ENCODE measurements around the gene UBE2E1. TPM values are rescaled to one million over a fixed set of nuclear protein-coding genes. Genes with fewer than 3 reads are reported as not detected.

Gene UBE2E1
- total and polyA plus RNA-seq, 2 donors from 2014 or later = 69.1 to 83.2 TPM

DNA sequence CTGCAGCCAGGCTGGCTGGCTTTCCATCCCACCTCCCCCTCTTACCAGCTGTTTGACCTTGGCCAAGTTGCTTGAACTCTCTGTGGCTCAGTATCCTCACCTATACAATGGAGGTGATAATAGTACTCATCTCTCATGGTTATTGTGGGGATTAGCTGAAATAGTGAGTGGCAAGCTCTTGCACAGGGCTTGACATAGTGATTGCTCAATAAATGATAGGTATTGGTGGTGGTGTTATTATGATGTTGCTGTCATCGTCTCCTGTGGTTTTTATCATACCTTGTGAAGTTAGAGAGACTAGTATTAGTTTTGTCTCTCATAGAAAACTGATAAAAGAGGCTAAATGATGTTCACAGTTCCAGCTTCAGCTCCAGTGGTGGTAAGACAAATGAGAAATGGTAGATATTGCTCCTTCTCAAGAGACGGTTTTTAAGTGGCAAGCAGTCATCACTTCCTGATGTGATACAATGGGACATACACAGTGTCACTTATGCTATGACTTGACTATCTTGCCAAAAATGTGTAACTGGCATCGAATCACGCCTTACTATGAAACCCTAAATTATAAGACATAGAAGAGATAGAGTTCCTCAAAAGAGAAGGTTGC lies 12.1 kb upstream of the UBE2E1 start:
- Histone ChIP-seq H3K4me1 (ENCODE audit: control insufficient read depth in 2 of 3, insufficient read depth in 2 of 3, low read depth in 1 of 3, low read length in 3 of 3) (no peaks in the 10 kb centered on the region), H3K36me3 (ENCODE audit: control insufficient read depth in 2 of 3, insufficient read depth in 3 of 3, low read length in 3 of 3) (no peaks in the 10 kb centered on the region), H3K4me3 (ENCODE audit: low read length in 3 of 3) (no peak overlapping the region), H3K9me3 (ENCODE audit: control insufficient read depth in 2 of 3, insufficient read depth in 1 of 3, low read length in 3 of 3) (no peaks in the 10 kb centered on the region), H3K27ac (ENCODE audit: low read depth in 2 of 2, low read length in 2 of 2) (no peak overlapping the region), H3K9ac (ENCODE audit: low read length in 3 of 3) (no peak overlapping the region), H3K27me3 (ENCODE audit: control insufficient read depth, insufficient read depth, low read length) (no peaks in the 10 kb centered on the region)
- TF ChIP-seq, protein P1, sequence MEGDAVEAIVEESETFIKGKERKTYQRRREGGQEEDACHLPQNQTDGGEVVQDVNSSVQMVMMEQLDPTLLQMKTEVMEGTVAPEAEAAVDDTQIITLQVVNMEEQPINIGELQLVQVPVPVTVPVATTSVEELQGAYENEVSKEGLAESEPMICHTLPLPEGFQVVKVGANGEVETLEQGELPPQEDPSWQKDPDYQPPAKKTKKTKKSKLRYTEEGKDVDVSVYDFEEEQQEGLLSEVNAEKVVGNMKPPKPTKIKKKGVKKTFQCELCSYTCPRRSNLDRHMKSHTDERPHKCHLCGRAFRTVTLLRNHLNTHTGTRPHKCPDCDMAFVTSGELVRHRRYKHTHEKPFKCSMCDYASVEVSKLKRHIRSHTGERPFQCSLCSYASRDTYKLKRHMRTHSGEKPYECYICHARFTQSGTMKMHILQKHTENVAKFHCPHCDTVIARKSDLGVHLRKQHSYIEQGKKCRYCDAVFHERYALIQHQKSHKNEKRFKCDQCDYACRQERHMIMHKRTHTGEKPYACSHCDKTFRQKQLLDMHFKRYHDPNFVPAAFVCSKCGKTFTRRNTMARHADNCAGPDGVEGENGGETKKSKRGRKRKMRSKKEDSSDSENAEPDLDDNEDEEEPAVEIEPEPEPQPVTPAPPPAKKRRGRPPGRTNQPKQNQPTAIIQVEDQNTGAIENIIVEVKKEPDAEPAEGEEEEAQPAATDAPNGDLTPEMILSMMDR (IDR thresholded peaks at IDR 0.05; ENCODE audit: borderline replicate concordance, extremely low read depth, insufficient read depth) = no peak
- FAIRE-seq (no peak), DNase-seq (no peak)
- intact Hi-C loops (cut with DNase I) = no loop called here

DNA sequence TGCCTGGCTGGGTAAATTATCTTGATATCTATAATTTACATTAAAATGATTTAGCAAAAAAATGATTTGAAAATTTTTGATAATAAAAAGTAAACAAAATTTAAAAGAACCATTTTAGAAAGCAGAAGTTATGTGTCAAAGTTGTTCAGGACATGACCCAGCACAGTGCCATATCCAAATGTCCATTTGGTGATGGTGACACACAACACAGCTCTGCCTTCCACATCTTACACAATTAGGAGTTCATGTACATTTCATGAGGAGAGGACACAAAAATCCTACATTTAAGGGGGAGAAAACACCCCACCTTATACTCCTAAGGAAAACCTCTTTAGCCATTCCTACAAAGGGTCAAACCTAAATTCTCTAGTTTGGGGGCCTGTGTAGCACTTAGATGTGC lies 10.7 kb upstream of the UBE2E1 start:
- no peak for FAIRE-seq
- Histone ChIP-seq H3K9ac (ENCODE audit: low read length in 3 of 3) (no peak overlapping the region), H3K27me3 (ENCODE audit: control insufficient read depth, insufficient read depth, low read length) (no peaks in the 10 kb centered on the region), H3K9me3 (ENCODE audit: control insufficient read depth in 2 of 3, insufficient read depth in 1 of 3, low read length in 3 of 3) (no peaks in the 10 kb centered on the region), H3K36me3 (ENCODE audit: control insufficient read depth in 2 of 3, insufficient read depth in 3 of 3, low read length in 3 of 3) (no peaks in the 10 kb centered on the region), H3K4me1 (ENCODE audit: control insufficient read depth in 2 of 3, insufficient read depth in 2 of 3, low read depth in 1 of 3, low read length in 3 of 3) (no peaks in the 10 kb centered on the region), H3K4me3 (ENCODE audit: low read length in 3 of 3) (no peak overlapping the region), H3K27ac (ENCODE audit: low read depth in 2 of 2, low read length in 2 of 2) (no peak overlapping the region)
- intact Hi-C loops (cut with DNase I) = no loop called here
- DNase-seq = no peak
- TF ChIP-seq, protein P1 (IDR thresholded peaks at IDR 0.05; ENCODE audit: borderline replicate concordance, extremely low read depth, insufficient read depth) = no peak

DNA sequence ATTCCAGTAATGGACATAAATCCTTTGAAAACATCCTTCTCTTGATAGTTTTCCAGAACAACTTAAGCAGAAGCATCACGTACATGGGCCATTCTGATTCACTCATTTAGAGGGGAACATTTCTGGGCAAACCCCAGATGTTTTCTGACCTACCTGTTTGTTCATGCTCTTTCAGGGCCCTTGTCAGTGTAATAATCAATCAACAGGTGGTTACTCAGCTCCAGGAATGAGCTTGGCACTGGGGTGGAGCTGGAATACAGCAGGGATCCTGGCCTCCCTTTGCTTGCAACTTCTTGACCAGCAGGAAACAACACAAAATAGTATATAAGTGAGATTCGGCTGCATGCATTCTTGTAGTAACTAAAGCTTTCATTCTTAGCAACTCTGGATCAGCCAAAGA lies 9.2 kb upstream of the UBE2E1 start:
- no peaks in the 10 kb centered on the region for H3K4me1 ChIP-seq (ENCODE audit: control insufficient read depth in 2 of 3, insufficient read depth in 2 of 3, low read depth in 1 of 3, low read length in 3 of 3)
- no peak overlapping the region for H3K27ac ChIP-seq (ENCODE audit: low read depth in 2 of 2, low read length in 2 of 2)
- FAIRE-seq (no peak), DNase-seq (no peak)
- intact Hi-C loops (cut with DNase I) = no loop called here
- H3K9ac ChIP-seq (ENCODE audit: low read length in 3 of 3) = no peak overlapping the region
- no peak overlapping the region for H3K4me3 ChIP-seq (ENCODE audit: low read length in 3 of 3)
- no peaks in the 10 kb centered on the region for H3K27me3 ChIP-seq (ENCODE audit: control insufficient read depth, insufficient read depth, low read length)
- H3K9me3 ChIP-seq (ENCODE audit: control insufficient read depth in 2 of 3, insufficient read depth in 1 of 3, low read length in 3 of 3) = no peaks in the 10 kb centered on the region
- TF ChIP-seq, protein P1 (IDR thresholded peaks at IDR 0.05; ENCODE audit: borderline replicate concordance, extremely low read depth, insufficient read depth) = no peak
- H3K36me3 ChIP-seq (ENCODE audit: control insufficient read depth in 2 of 3, insufficient read depth in 3 of 3, low read length in 3 of 3) = no peaks in the 10 kb centered on the region

DNA sequence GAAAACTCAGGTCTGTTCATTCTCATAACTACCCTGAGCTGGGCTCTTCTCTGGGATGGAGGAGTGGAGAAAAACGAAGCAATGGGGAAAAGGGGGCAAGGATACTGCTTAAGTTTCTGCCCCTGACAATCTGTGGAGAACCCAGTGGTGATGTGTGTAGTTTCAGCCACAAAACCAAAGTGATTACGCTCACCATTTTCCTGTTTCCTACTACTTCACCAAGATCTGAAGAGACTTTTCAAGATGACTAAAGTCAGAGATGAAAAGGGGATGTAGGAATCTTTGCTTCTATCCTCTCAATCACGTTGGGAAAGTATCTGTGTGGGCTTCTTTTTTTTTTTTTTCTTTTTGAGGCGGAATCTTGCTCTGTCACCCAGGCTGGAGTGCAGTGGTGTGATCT lies 8.3 kb upstream of the UBE2E1 start:
- TF ChIP-seq, protein P1 (IDR thresholded peaks at IDR 0.05; ENCODE audit: borderline replicate concordance, extremely low read depth, insufficient read depth) = no peak
- intact Hi-C loops (cut with DNase I) = no loop called here
- no peaks in the 10 kb centered on the region for H3K4me1 ChIP-seq (ENCODE audit: control insufficient read depth in 2 of 3, insufficient read depth in 2 of 3, low read depth in 1 of 3, low read length in 3 of 3)
- H3K9me3 ChIP-seq (ENCODE audit: control insufficient read depth in 2 of 3, insufficient read depth in 1 of 3, low read length in 3 of 3) = no peaks in the 10 kb centered on the region
- DNase-seq (no peak), FAIRE-seq (no peak)
- no peak overlapping the region for H3K9ac ChIP-seq (ENCODE audit: low read length in 3 of 3)
- no peaks in the 10 kb centered on the region for H3K36me3 ChIP-seq (ENCODE audit: control insufficient read depth in 2 of 3, insufficient read depth in 3 of 3, low read length in 3 of 3)
- no peak overlapping the region for H3K4me3 ChIP-seq (ENCODE audit: low read length in 3 of 3)
- H3K27me3 ChIP-seq (ENCODE audit: control insufficient read depth, insufficient read depth, low read length) = no peaks in the 10 kb centered on the region
- H3K27ac ChIP-seq (ENCODE audit: low read depth in 2 of 2, low read length in 2 of 2) = no peak overlapping the region

All from kidney (tissue), 14 donors.